WTC11 (cell line): ENCODE measurements around the gene FBXW4.

Experiments
- ATF3 ChIP-seq: sonication (generic); formaldehyde crosslinking; conservative IDR thresholded peaks from 2 replicates; pipeline ENCODE4 v1.8.1; 2022; ENCODE audit warnings: mild to moderate bottlenecking, missing genetic modification reagents
- CTCF ChIP-seq: fragments of 200-600 bp; IDR thresholded peaks from 2 replicates; pipeline ENCODE4 v1.8.0; 2022; ENCODE audit warnings: antibody characterized with exemption
- E2F5 ChIP-seq: sonication (generic); formaldehyde crosslinking; IDR thresholded peaks from 2 replicates; pipeline ENCODE4 v1.8.1; 2022; ENCODE audit warnings: mild to moderate bottlenecking, moderate library complexity, missing genetic modification reagents
- ELF4 ChIP-seq: sonication (generic); formaldehyde crosslinking; IDR thresholded peaks from 2 replicates; pipeline ENCODE4 v1.8.1; 2022; ENCODE audit warnings: low read depth, mild to moderate bottlenecking, moderate library complexity, missing genetic modification reagents
- NR2C2 ChIP-seq: sonication (generic); formaldehyde crosslinking; IDR thresholded peaks from 2 replicates; pipeline ENCODE4 v1.8.0; 2022; ENCODE audit warnings: mild to moderate bottlenecking, missing genetic modification reagents
- ZNF121 ChIP-seq: sonication (generic); formaldehyde crosslinking; IDR thresholded peaks from 2 replicates; pipeline ENCODE4 v1.8.0; 2023; ENCODE audit warnings: missing genetic modification reagents
- ZNF232 ChIP-seq: sonication (generic); formaldehyde crosslinking; IDR thresholded peaks from 2 replicates; pipeline ENCODE4 v1.8.0; 2022; ENCODE audit warnings: mild to moderate bottlenecking, missing genetic modification reagents

- no peak for TF ChIP-seq NR2C2 (CRISPR knock-in tag)
- TF ChIP-seq ELF4 = no peak
- TF ChIP-seq CTCF = no peak
- no peak for TF ChIP-seq ZNF232 (CRISPR knock-in tag)
- no peak for TF ChIP-seq ZNF121 (CRISPR knock-in tag)
- TF ChIP-seq E2F5 (CRISPR knock-in tag) = no peak
- no peak for TF ChIP-seq ATF3
Observed at GRCh38 chr10:101575091-101575490, 119.9 kb downstream of the FBXW4 start.
